Ishikawa (cell line): ENCODE results near the gene KCTD8.

Experiments used
- CEBPB ChIP-seq: IDR thresholded peaks from 2 replicates; pipeline ENCODE4 v1.6.1; 2012
- CREB1 ChIP-seq: IDR thresholded peaks from 2 replicates; pipeline ENCODE4 v1.6.1; 2012; ENCODE audit warnings: low read depth
- EGR1 ChIP-seq: IDR thresholded peaks from 2 replicates; pipeline ENCODE4 v1.6.1; 2012
- EP300 ChIP-seq: IDR thresholded peaks from 2 replicates; pipeline ENCODE4 v1.6.1; 2012; ENCODE audit warnings: borderline replicate concordance
- FOXM1 ChIP-seq: IDR thresholded peaks from 2 replicates; pipeline ENCODE4 v1.6.1; 2012; ENCODE audit warnings: low read depth, borderline replicate concordance
- MAX ChIP-seq: IDR thresholded peaks from 2 replicates; pipeline ENCODE4 v1.6.1; 2012
- NFIC ChIP-seq: IDR thresholded peaks from 2 replicates; pipeline ENCODE4 v1.6.1; 2012
- RAD21 ChIP-seq: IDR thresholded peaks from 2 replicates; pipeline ENCODE4 v1.6.1; 2012; ENCODE audit warnings: low read depth
- REST ChIP-seq: IDR thresholded peaks from 2 replicates; pipeline ENCODE4 v1.6.1; 2012; ENCODE audit warnings: low read depth, mild to moderate bottlenecking
- TAF1 ChIP-seq: IDR thresholded peaks from 2 replicates; pipeline ENCODE4 v1.6.1; 2012; ENCODE audit warnings: low read depth, mild to moderate bottlenecking
- TCF12 ChIP-seq: IDR thresholded peaks from 2 replicates; pipeline ENCODE4 v1.6.1; 2012; ENCODE audit warnings: low read depth
- TEAD4 ChIP-seq: IDR thresholded peaks from 2 replicates; pipeline ENCODE4 v1.6.1; 2012
- USF1 ChIP-seq: IDR thresholded peaks from 2 replicates; pipeline ENCODE4 v1.6.1; 2012
- YY1 ChIP-seq: IDR thresholded peaks from 2 replicates; pipeline ENCODE4 v1.6.1; 2012; ENCODE audit warnings: low read depth
- ZBTB7A ChIP-seq: IDR thresholded peaks from 2 replicates; pipeline ENCODE4 v1.6.1; 2012; ENCODE audit warnings: low read depth

The KCTD8 gene

GRCh38 chr4:44287505-44287904, 161.1 kb downstream of the KCTD8 start:
- TF ChIP-seq TCF12 = no peak
- no peak for TF ChIP-seq REST
- TF ChIP-seq FOXM1 = no peak
- no peak for TF ChIP-seq MAX
- no peak for TF ChIP-seq RAD21
- no peak for TF ChIP-seq USF1
- no peak for TF ChIP-seq TAF1
- no peak for TF ChIP-seq EP300
- no peak for TF ChIP-seq TEAD4
- no peak for TF ChIP-seq YY1
- no peak for TF ChIP-seq CEBPB
- no peak for TF ChIP-seq EGR1
- no peak for TF ChIP-seq NFIC
- no peak for TF ChIP-seq ZBTB7A
- TF ChIP-seq CREB1 = no peak

- TF ChIP-seq FOXM1 (no peak), RAD21 (no peak), REST (no peak), TCF12 (no peak), USF1 (no peak), TAF1 (no peak), TEAD4 (no peak), ZBTB7A (no peak), EGR1 (no peak), NFIC (no peak), CEBPB (no peak), CREB1 (no peak), YY1 (no peak), MAX (no peak), EP300 (no peak)
These were observed 169.1 kb downstream of the KCTD8 start for GRCh38 chr4:44279469-44279868.

- TF ChIP-seq MAX (no peak), YY1 (no peak)
These were observed 169.5 kb downstream of the KCTD8 start for GRCh38 chr4:44279066-44279465.

- TF ChIP-seq ZBTB7A (no peak), TCF12 (no peak), RAD21 (no peak), TEAD4 (no peak), USF1 (no peak), EP300 (no peak)
These were observed 191.1 kb downstream of the KCTD8 start for GRCh38 chr4:44257461-44257860.

- TF ChIP-seq RAD21 (peak; percentile 9; the same call in 1 of the 2 replicates), NFIC (no peak)
These were observed 192.2 kb downstream of the KCTD8 start for GRCh38 chr4:44256414-44256813.

GRCh38 chr4:44237643-44238042, 211.0 kb downstream of the KCTD8 start:
- TF ChIP-seq EP300 (no peak), EGR1 (no peak), FOXM1 (no peak), MAX (no peak), TEAD4 (no peak), ZBTB7A (no peak), TAF1 (no peak), USF1 (no peak), RAD21 (no peak), REST (no peak)
